ENCODE results near the gene ZNF385D.
A peak's percentile ranks its signal among the peaks of the same experiment; 100 is the strongest.

ZNF385D gene

GRCh38 chr3:21672303-21672702 lies 78.7 kb downstream of the ZNF385D start:
- Histone ChIP-seq H3K36me3 (ENCODE audit: control insufficient read depth, insufficient read depth, low read length, severe bottlenecking) (no peaks in the 10 kb centered on the region), H3K4me1 (ENCODE audit: control insufficient read depth, insufficient read depth, low read length) (peaks cover 21% of the 10 kb centered on the region), H3K9me3 (ENCODE audit: control insufficient read depth, low read length) (no peaks in the 10 kb centered on the region), H3K27me3 (replicated peaks; ENCODE audit: control insufficient read depth, insufficient read depth, low read length) (no peaks in the 10 kb centered on the region), H3K4me3 (ENCODE audit: low read length) (peak overlapping the region; percentile 4), H3K9ac (ENCODE audit: low read length) (no peak overlapping the region)
- peak; percentile 68 for DNase-seq (ENCODE audit: low read depth)

DNA sequence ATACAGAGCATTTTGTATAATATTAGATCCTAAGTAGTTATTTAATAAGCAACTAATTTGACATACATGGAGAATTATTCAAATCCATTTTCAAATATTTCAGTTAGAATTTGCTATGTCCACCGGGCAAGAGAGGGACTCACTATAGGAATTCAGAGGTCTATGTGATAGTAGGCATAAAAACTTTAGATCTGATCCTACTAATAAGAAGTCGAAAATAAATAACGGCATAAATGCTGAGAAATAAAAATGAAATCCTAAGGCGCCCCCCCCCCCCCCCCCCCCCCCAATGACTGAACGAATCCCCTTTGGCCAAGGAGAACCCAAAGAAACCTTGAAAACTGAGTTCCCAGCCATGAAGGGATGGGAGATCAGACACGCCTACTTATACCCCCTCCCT lies 80.6 kb downstream of the ZNF385D start:
- H3K4me1 ChIP-seq (ENCODE audit: control insufficient read depth, insufficient read depth, low read length) = peaks cover 21% of the 10 kb centered on the region

GRCh38 chr3:21668012-21668411 lies 83.0 kb downstream of the ZNF385D start:
- no peak for DNase-seq (ENCODE audit: low read depth)
- Histone ChIP-seq H3K4me1 (ENCODE audit: control insufficient read depth, insufficient read depth, low read length) (peaks cover 14% of the 10 kb centered on the region), H3K9ac (ENCODE audit: low read length) (no peak overlapping the region), H3K36me3 (ENCODE audit: control insufficient read depth, insufficient read depth, low read length, severe bottlenecking) (no peaks in the 10 kb centered on the region), H3K4me3 (ENCODE audit: low read length) (no peak overlapping the region), H3K27me3 (replicated peaks; ENCODE audit: control insufficient read depth, insufficient read depth, low read length) (no peaks in the 10 kb centered on the region), H3K9me3 (ENCODE audit: control insufficient read depth, low read length) (no peaks in the 10 kb centered on the region)

More for the DNA sequence above, 80.6 kb downstream of the ZNF385D start:
- no peaks in the 10 kb centered on the region for H3K36me3 ChIP-seq (ENCODE audit: control insufficient read depth, insufficient read depth, low read length, severe bottlenecking)
- no peak overlapping the region for H3K4me3 ChIP-seq (ENCODE audit: low read length)
- no peak for DNase-seq (ENCODE audit: low read depth)
- no peaks in the 10 kb centered on the region for H3K9me3 ChIP-seq (ENCODE audit: control insufficient read depth, low read length)
- no peaks in the 10 kb centered on the region for H3K27me3 ChIP-seq (replicated peaks; ENCODE audit: control insufficient read depth, insufficient read depth, low read length)
- H3K9ac ChIP-seq (ENCODE audit: low read length) = no peak overlapping the region

DNA sequence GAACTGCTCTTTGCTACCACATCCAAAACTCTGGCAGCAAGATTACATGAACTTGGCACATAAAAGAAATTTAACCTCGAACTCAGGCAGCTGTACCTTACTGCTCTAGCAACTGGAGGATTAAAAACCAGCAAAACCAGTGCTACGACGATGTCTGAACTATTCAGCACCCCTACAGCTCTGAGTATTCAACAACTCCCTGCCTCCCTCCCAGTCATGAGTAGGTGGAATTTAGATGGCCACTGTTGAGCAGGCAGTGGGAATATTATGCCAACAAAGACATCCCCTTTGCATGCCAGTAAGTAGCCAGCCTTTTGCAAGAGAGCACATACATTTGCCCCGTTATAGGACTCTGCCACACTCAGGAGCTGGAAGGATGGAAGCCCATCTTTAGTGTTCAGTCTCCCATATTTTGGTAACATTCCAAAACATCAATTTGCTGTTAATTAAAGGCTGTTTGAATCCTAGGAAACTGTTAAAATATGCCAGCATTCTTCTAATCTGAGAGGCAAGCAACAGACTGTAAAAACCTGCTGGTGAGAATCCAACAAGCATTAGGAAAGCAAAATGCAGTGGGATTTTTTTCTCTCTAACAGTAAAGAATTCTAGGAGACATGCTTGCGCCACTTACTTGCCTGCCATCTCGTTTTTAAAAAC lies 85.4 kb downstream of the ZNF385D start:
- Histone ChIP-seq H3K9ac (ENCODE audit: low read length) (no peak overlapping the region), H3K9me3 (ENCODE audit: control insufficient read depth, low read length) (no peaks in the 10 kb centered on the region), H3K36me3 (ENCODE audit: control insufficient read depth, insufficient read depth, low read length, severe bottlenecking) (no peaks in the 10 kb centered on the region), H3K27me3 (replicated peaks; ENCODE audit: control insufficient read depth, insufficient read depth, low read length) (no peaks in the 10 kb centered on the region), H3K4me1 (ENCODE audit: control insufficient read depth, insufficient read depth, low read length) (no peaks in the 10 kb centered on the region), H3K4me3 (ENCODE audit: low read length) (no peak overlapping the region)
- no peak for DNase-seq (ENCODE audit: low read depth)

GRCh38 chr3:21664996-21665395 lies 86.0 kb downstream of the ZNF385D start:
- H3K36me3 ChIP-seq (ENCODE audit: control insufficient read depth, insufficient read depth, low read length, severe bottlenecking) = no peaks in the 10 kb centered on the region

DNA sequence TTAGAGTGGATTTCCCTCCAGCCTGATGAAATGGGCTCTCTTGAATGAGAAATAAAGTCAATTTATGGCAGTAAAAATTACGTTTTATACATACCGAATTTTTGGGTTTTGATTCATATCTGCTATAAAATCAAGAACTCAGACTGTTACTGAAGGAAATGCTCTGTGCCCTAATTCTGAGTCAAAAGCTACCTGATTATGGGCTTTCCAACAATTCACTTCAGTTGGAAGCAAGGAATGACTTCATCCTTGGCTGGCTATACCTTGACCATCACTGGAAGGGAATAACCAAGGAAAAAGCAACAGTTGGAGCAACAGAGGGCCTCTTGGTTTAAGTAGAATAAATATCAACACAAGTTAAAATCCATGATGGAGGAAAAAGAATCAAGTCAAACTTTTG lies 88.6 kb downstream of the ZNF385D start:
- no peaks in the 10 kb centered on the region for H3K4me1 ChIP-seq (ENCODE audit: control insufficient read depth, insufficient read depth, low read length)
- H3K4me3 ChIP-seq (ENCODE audit: low read length) = no peak overlapping the region
- DNase-seq (ENCODE audit: low read depth) = no peak
- H3K9ac ChIP-seq (ENCODE audit: low read length) = no peak overlapping the region
- H3K36me3 ChIP-seq (ENCODE audit: control insufficient read depth, insufficient read depth, low read length, severe bottlenecking) = no peaks in the 10 kb centered on the region
- no peaks in the 10 kb centered on the region for H3K27me3 ChIP-seq (replicated peaks; ENCODE audit: control insufficient read depth, insufficient read depth, low read length)
- no peaks in the 10 kb centered on the region for H3K9me3 ChIP-seq (ENCODE audit: control insufficient read depth, low read length)

More at GRCh38 chr3:21664996-21665395, 86.0 kb downstream of the ZNF385D start:
- H3K27me3 ChIP-seq (replicated peaks; ENCODE audit: control insufficient read depth, insufficient read depth, low read length) = no peaks in the 10 kb centered on the region
- no peaks in the 10 kb centered on the region for H3K9me3 ChIP-seq (ENCODE audit: control insufficient read depth, low read length)
- no peak for DNase-seq (ENCODE audit: low read depth)
- H3K4me1 ChIP-seq (ENCODE audit: control insufficient read depth, insufficient read depth, low read length) = no peaks in the 10 kb centered on the region
- H3K9ac ChIP-seq (ENCODE audit: low read length) = no peak overlapping the region
- no peak overlapping the region for H3K4me3 ChIP-seq (ENCODE audit: low read length)

DNA sequence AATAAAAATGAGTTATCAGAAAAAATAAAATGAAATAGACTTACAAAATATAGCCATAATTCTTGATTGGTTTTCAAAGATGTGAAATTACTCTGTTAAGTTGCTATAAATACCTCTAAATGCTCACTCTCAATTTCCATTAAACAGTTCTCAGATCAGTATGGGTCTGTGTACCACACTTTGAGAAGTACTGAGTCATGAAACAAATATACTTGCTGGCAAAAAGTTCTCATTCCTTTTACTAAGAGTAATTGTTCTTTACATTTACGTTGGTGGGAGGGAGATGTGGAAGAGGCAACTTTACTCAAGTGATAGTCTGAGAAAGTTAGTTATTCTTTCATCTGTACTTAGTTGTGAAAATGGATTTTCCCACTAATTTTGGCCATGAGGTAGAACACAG lies 96.3 kb downstream of the ZNF385D start:
- Histone ChIP-seq H3K27me3 (replicated peaks; ENCODE audit: control insufficient read depth, insufficient read depth, low read length) (no peaks in the 10 kb centered on the region), H3K4me3 (ENCODE audit: low read length) (no peak overlapping the region), H3K4me1 (ENCODE audit: control insufficient read depth, insufficient read depth, low read length) (peaks cover 10% of the 10 kb centered on the region), H3K36me3 (ENCODE audit: control insufficient read depth, insufficient read depth, low read length, severe bottlenecking) (no peaks in the 10 kb centered on the region), H3K9ac (ENCODE audit: low read length) (no peak overlapping the region), H3K9me3 (ENCODE audit: control insufficient read depth, low read length) (no peaks in the 10 kb centered on the region)
- peak; percentile 75 for DNase-seq (ENCODE audit: low read depth)

- Histone ChIP-seq H3K27me3 (replicated peaks; ENCODE audit: control insufficient read depth, insufficient read depth, low read length) (no peaks in the 10 kb centered on the region), H3K4me3 (ENCODE audit: low read length) (no peak overlapping the region), H3K4me1 (ENCODE audit: control insufficient read depth, insufficient read depth, low read length) (peaks cover 12% of the 10 kb centered on the region), H3K9ac (ENCODE audit: low read length) (no peak overlapping the region), H3K36me3 (ENCODE audit: control insufficient read depth, insufficient read depth, low read length, severe bottlenecking) (no peaks in the 10 kb centered on the region), H3K9me3 (ENCODE audit: control insufficient read depth, low read length) (no peaks in the 10 kb centered on the region)
- peak; percentile 4 for DNase-seq (ENCODE audit: low read depth)
Measured at GRCh38 chr3:21654241-21654640, 96.8 kb downstream of the ZNF385D start.

GRCh38 chr3:21649519-21649918 lies 101.5 kb downstream of the ZNF385D start:
- no peaks in the 10 kb centered on the region for H3K9me3 ChIP-seq (ENCODE audit: control insufficient read depth, low read length)
- no peaks in the 10 kb centered on the region for H3K27me3 ChIP-seq (replicated peaks; ENCODE audit: control insufficient read depth, insufficient read depth, low read length)
- H3K4me1 ChIP-seq (ENCODE audit: control insufficient read depth, insufficient read depth, low read length) = peaks cover 23% of the 10 kb centered on the region
- H3K9ac ChIP-seq (ENCODE audit: low read length) = no peak overlapping the region
- no peak overlapping the region for H3K4me3 ChIP-seq (ENCODE audit: low read length)
- H3K36me3 ChIP-seq (ENCODE audit: control insufficient read depth, insufficient read depth, low read length, severe bottlenecking) = no peaks in the 10 kb centered on the region
- no peak for DNase-seq (ENCODE audit: low read depth)

DNA sequence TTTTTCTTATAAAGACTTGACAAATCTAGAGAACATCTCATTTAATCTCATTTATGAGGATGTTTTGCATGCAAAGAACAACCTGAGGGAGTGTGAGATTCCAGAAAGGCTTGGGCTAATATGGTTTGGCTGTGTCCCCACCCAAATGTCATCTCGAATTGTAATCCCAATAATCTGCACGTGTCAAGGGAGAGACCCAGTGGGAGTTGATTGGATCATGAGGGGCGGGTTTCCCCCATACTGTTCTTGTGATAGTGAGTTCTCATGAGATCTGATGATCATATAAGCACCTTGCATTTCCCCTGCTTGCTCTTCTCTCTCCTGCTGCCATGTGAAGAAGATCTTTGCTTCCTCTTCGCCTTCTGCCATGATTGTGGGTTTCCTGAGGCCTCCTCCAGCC lies 103.0 kb downstream of the ZNF385D start:
- DNase-seq (ENCODE audit: low read depth) = no peak

GRCh38 chr3:21645121-21645897 lies 105.7 kb downstream of the ZNF385D start:
- peak overlapping the region; percentile 48 for H3K9ac ChIP-seq (ENCODE audit: low read length)
- no peaks in the 10 kb centered on the region for H3K9me3 ChIP-seq (ENCODE audit: control insufficient read depth, low read length)

More for the DNA sequence above, 103.0 kb downstream of the ZNF385D start:
- Histone ChIP-seq H3K4me3 (ENCODE audit: low read length) (no peak overlapping the region), H3K36me3 (ENCODE audit: control insufficient read depth, insufficient read depth, low read length, severe bottlenecking) (no peaks in the 10 kb centered on the region), H3K9ac (ENCODE audit: low read length) (no peak overlapping the region), H3K4me1 (ENCODE audit: control insufficient read depth, insufficient read depth, low read length) (peaks cover 28% of the 10 kb centered on the region), H3K9me3 (ENCODE audit: control insufficient read depth, low read length) (no peaks in the 10 kb centered on the region), H3K27me3 (replicated peaks; ENCODE audit: control insufficient read depth, insufficient read depth, low read length) (no peaks in the 10 kb centered on the region)

More at GRCh38 chr3:21645121-21645897, 105.7 kb downstream of the ZNF385D start:
- no peaks in the 10 kb centered on the region for H3K27me3 ChIP-seq (replicated peaks; ENCODE audit: control insufficient read depth, insufficient read depth, low read length)
- H3K4me1 ChIP-seq (ENCODE audit: control insufficient read depth, insufficient read depth, low read length) = peaks cover 28% of the 10 kb centered on the region
- DNase-seq (ENCODE audit: low read depth) = peak; percentile 35
- H3K4me3 ChIP-seq (ENCODE audit: low read length) = peak overlapping the region; percentile 66
- no peaks in the 10 kb centered on the region for H3K36me3 ChIP-seq (ENCODE audit: control insufficient read depth, insufficient read depth, low read length, severe bottlenecking)
